ENCODE results near the gene HP.
"Not testable (repeated sequence)": the region's sequence is repeated elsewhere in the genome, so short reads cannot be mapped to it uniquely, and the experiment has no call there.

HP gene

DNA sequence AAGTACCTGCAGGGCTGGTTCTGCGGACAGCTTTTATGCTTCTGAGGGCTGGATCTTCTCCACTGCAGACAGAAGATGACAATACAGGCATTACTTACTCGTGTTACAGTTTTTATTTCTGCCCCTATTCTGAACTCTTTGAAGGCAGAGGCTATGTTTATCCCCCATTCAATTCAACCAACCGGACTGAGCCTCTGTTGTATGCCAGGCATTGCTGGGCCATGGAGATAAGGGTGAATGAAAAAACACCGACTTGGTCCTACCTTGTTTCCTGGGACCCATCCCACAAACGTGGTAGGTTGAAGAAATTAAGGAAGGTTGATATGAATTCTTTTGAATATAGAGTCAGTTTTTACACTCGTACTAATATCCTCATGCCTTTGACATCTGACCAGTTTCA, 10.0 kb upstream of the HP start:
- Histone ChIP-seq H3K27me3 (ENCODE audit: low read depth, low read length) (no peaks in the 10 kb centered on the region), H3K9me3 (ENCODE audit: control insufficient read depth in 1 of 2, low read length in 2 of 2) (no peaks in the 10 kb centered on the region), H3K27ac (ENCODE audit: low read length) (no peak overlapping the region), H3K4me3 (ENCODE audit: low read depth in 1 of 2, low read length in 2 of 2) (no peak overlapping the region), H3K4me1 (ENCODE audit: control insufficient read depth in 1 of 2, insufficient read depth in 2 of 2, low read length in 2 of 2) (no peaks in the 10 kb centered on the region), H3K36me3 (ENCODE audit: control insufficient read depth in 1 of 2, insufficient read depth in 2 of 2, low read length in 2 of 2) (peaks cover 0 to 28% of the 10 kb centered on the region in 2 donors)

- H3K4me1 ChIP-seq (ENCODE audit: control insufficient read depth in 1 of 2, insufficient read depth in 2 of 2, low read length in 2 of 2), result no peaks in the 10 kb centered on the region
- H3K36me3 ChIP-seq (ENCODE audit: control insufficient read depth in 1 of 2, insufficient read depth in 2 of 2, low read length in 2 of 2), result peaks cover 0 to 28% of the 10 kb centered on the region in 2 donors
- no peak overlapping the region for H3K4me3 ChIP-seq (ENCODE audit: low read depth in 1 of 2, low read length in 2 of 2)
- H3K27me3 ChIP-seq (ENCODE audit: low read depth, low read length), result no peaks in the 10 kb centered on the region
- no peak overlapping the region for H3K27ac ChIP-seq (ENCODE audit: low read length)
- peaks cover 0 to 4% of the 10 kb centered on the region in 2 donors for H3K9me3 ChIP-seq (ENCODE audit: control insufficient read depth in 1 of 2, low read length in 2 of 2)
Observed at GRCh38 chr16:72044825-72045359, 9.4 kb upstream of the HP start.

DNA sequence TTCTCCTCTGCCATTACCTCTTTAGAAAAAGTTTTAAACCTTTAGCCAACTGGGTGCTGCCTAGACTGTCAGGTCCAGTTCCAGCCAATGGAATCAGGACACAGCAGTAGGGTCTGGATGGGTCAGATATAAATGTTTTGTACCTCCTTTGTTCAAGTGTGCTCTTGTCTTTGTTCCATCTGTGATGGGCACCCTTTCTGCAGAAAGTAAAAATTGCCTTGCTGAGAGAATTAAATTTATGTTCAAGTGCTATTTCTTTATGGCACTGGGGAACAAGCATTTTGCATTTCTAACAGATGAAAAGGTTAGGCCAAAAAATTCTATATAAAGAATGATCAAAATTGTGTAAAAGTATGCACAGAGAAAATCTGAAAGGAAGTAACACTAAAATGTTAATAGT, 5.2 kb upstream of the HP start:
- H3K9me3 ChIP-seq (ENCODE audit: control insufficient read depth in 1 of 2, low read length in 2 of 2), result peaks cover 0 to 4% of the 10 kb centered on the region in 2 donors
- H3K4me1 ChIP-seq (ENCODE audit: control insufficient read depth in 1 of 2, insufficient read depth in 2 of 2, low read length in 2 of 2), result no peaks in the 10 kb centered on the region

GRCh38 chr16:72050769-72051464, 3.4 kb upstream of the HP start:
- H3K4me1 ChIP-seq (ENCODE audit: control insufficient read depth in 1 of 2, insufficient read depth in 2 of 2, low read length in 2 of 2), result no peaks in the 10 kb centered on the region
- H3K27ac ChIP-seq (ENCODE audit: low read length), result no peak overlapping the region
- H3K27me3 ChIP-seq (ENCODE audit: low read depth, low read length), result no peaks in the 10 kb centered on the region
- H3K36me3 ChIP-seq (ENCODE audit: control insufficient read depth in 1 of 2, insufficient read depth in 2 of 2, low read length in 2 of 2), result no peaks in the 10 kb centered on the region
- H3K4me3 ChIP-seq (ENCODE audit: low read depth in 1 of 2, low read length in 2 of 2), result no peak overlapping the region
- peaks cover 0 to 4% of the 10 kb centered on the region in 2 donors for H3K9me3 ChIP-seq (ENCODE audit: control insufficient read depth in 1 of 2, low read length in 2 of 2)

More for the DNA sequence above, 5.2 kb upstream of the HP start:
- H3K27me3 ChIP-seq (ENCODE audit: low read depth, low read length), result no peaks in the 10 kb centered on the region
- H3K36me3 ChIP-seq (ENCODE audit: control insufficient read depth in 1 of 2, insufficient read depth in 2 of 2, low read length in 2 of 2), result no peaks in the 10 kb centered on the region
- no peak overlapping the region for H3K4me3 ChIP-seq (ENCODE audit: low read depth in 1 of 2, low read length in 2 of 2)
- H3K27ac ChIP-seq (ENCODE audit: low read length), result no peak overlapping the region

DNA sequence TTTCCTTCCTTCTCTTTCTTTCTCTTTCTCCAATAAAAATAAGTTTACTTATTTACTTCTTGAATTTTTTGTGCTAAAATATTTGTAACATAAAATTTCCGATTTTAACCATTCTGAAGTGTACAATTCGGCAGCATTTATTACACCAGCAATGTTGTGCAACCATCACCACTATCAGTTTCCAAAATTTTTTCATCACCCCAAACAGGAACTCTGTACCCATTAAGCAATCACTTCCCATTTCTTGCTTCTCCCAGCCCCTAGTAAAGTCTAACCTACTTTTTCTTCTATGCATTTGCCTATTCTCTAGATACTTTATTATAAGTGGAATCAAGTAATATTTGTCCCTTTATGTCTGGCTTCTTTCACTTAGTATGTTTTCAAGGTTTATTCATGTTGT, 2.5 kb upstream of the HP start:
- H3K4me3 ChIP-seq (ENCODE audit: low read depth in 1 of 2, low read length in 2 of 2), result no peak overlapping the region
- no peaks in the 10 kb centered on the region for H3K27me3 ChIP-seq (ENCODE audit: low read depth, low read length)
- no peak overlapping the region for H3K27ac ChIP-seq (ENCODE audit: low read length)
- no peaks in the 10 kb centered on the region for H3K36me3 ChIP-seq (ENCODE audit: control insufficient read depth in 1 of 2, insufficient read depth in 2 of 2, low read length in 2 of 2)
- peaks cover 0 to 4% of the 10 kb centered on the region in 2 donors for H3K9me3 ChIP-seq (ENCODE audit: control insufficient read depth in 1 of 2, low read length in 2 of 2)
- no peaks in the 10 kb centered on the region for H3K4me1 ChIP-seq (ENCODE audit: control insufficient read depth in 1 of 2, insufficient read depth in 2 of 2, low read length in 2 of 2)

DNA sequence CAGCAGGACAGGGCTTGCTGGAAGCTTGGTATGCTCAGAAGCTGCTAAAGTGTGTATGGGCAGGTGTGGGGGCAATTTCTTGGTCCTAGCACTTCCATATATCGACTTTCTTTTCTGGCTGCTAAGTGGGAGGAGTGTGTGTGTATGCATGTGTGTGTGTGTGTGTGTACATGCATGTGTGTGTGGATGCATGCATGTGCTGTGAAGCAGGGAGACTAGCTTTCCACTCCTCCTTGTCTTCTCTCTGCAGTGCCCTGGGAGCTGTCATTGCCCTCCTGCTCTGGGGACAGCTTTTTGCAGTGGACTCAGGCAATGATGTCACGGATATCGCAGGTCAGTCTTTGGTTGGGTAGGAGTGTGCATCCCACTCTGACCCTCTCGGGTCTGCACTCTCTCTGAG, 1.6 kb downstream of the HP start:
- Histone ChIP-seq H3K36me3 (ENCODE audit: control insufficient read depth in 1 of 2, insufficient read depth in 2 of 2, low read length in 2 of 2) (no peaks in the 10 kb centered on the region), H3K27ac (ENCODE audit: low read length) (no peak overlapping the region), H3K9me3 (ENCODE audit: control insufficient read depth in 1 of 2, low read length in 2 of 2) (no peaks in the 10 kb centered on the region), H3K4me1 (ENCODE audit: control insufficient read depth in 1 of 2, insufficient read depth in 2 of 2, low read length in 2 of 2) (no peaks in the 10 kb centered on the region), H3K4me3 (ENCODE audit: low read depth in 1 of 2, low read length in 2 of 2) (no peak overlapping the region), H3K27me3 (ENCODE audit: low read depth, low read length) (no peaks in the 10 kb centered on the region)

GRCh38 chr16:72057313-72057712, 3.0 kb downstream of the HP start:
- not testable (repeated sequence) for H3K4me1 ChIP-seq (ENCODE audit: control insufficient read depth in 1 of 2, insufficient read depth in 2 of 2, low read length in 2 of 2); H3K27ac ChIP-seq (ENCODE audit: low read length); H3K36me3 ChIP-seq (ENCODE audit: control insufficient read depth in 1 of 2, insufficient read depth in 2 of 2, low read length in 2 of 2); H3K9me3 ChIP-seq (ENCODE audit: control insufficient read depth in 1 of 2, low read length in 2 of 2); H3K4me3 ChIP-seq (ENCODE audit: low read depth in 1 of 2, low read length in 2 of 2); H3K27me3 ChIP-seq (ENCODE audit: low read depth, low read length)

DNA sequence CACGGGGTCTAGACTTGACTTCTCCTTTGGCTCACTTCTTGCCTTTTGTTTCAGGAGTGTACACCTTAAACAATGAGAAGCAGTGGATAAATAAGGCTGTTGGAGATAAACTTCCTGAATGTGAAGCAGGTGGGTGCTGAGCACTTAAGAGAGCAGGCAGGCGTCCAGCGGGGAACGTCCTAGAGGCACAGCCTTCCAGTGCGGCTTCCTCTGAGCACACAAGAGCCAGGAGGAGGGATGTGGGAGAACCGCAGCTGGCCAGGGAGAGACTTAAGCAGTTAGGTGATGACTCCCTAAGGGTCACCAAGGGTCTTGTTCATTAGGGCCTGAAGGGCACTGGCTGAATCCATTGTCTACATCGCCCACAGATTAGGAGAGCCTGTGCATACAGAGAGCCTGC, 4.8 kb downstream of the HP start:
- not testable (repeated sequence) for H3K4me1 ChIP-seq (ENCODE audit: control insufficient read depth in 1 of 2, insufficient read depth in 2 of 2, low read length in 2 of 2); H3K27me3 ChIP-seq (ENCODE audit: low read depth, low read length); H3K36me3 ChIP-seq (ENCODE audit: control insufficient read depth in 1 of 2, insufficient read depth in 2 of 2, low read length in 2 of 2); H3K27ac ChIP-seq (ENCODE audit: low read length); H3K4me3 ChIP-seq (ENCODE audit: low read depth in 1 of 2, low read length in 2 of 2); H3K9me3 ChIP-seq (ENCODE audit: control insufficient read depth in 1 of 2, low read length in 2 of 2)

DNA sequence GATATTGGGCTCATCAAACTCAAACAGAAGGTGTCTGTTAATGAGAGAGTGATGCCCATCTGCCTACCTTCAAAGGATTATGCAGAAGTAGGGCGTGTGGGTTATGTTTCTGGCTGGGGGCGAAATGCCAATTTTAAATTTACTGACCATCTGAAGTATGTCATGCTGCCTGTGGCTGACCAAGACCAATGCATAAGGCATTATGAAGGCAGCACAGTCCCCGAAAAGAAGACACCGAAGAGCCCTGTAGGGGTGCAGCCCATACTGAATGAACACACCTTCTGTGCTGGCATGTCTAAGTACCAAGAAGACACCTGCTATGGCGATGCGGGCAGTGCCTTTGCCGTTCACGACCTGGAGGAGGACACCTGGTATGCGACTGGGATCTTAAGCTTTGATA, 6.1 kb downstream of the HP start:
- Histone ChIP-seq H3K9me3 (ENCODE audit: control insufficient read depth in 1 of 2, low read length in 2 of 2) (no peaks in the 10 kb centered on the region), H3K36me3 (ENCODE audit: control insufficient read depth in 1 of 2, insufficient read depth in 2 of 2, low read length in 2 of 2) (no peaks in the 10 kb centered on the region), H3K27ac (ENCODE audit: low read length) (no peak overlapping the region), H3K4me1 (ENCODE audit: control insufficient read depth in 1 of 2, insufficient read depth in 2 of 2, low read length in 2 of 2) (no peaks in the 10 kb centered on the region), H3K27me3 (ENCODE audit: low read depth, low read length) (no peaks in the 10 kb centered on the region), H3K4me3 (ENCODE audit: low read depth in 1 of 2, low read length in 2 of 2) (no peak overlapping the region)

DNA sequence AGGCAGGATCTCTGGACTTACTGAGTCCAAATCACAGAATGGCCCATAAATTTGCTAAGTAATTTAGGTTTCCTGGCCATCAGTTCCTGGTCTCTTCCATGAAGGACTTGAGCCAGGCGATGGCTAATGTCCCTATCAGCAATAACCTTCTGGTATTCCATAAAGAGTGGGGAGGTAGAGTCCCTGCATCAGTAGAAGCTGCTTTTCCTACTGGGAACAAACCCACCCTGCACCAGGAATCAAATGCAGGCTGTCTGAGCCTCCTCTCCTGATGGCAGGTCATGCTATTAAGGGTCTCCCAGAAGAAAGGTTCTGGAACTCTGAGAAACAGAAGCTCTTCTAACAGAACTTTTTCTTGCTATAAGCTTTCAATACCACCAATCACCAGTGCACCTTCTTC, 7.3 kb downstream of the HP start:
- Histone ChIP-seq H3K27ac (ENCODE audit: low read length) (no peak overlapping the region), H3K9me3 (ENCODE audit: control insufficient read depth in 1 of 2, low read length in 2 of 2) (no peaks in the 10 kb centered on the region), H3K36me3 (ENCODE audit: control insufficient read depth in 1 of 2, insufficient read depth in 2 of 2, low read length in 2 of 2) (no peaks in the 10 kb centered on the region), H3K4me1 (ENCODE audit: control insufficient read depth in 1 of 2, insufficient read depth in 2 of 2, low read length in 2 of 2) (no peaks in the 10 kb centered on the region), H3K4me3 (ENCODE audit: low read depth in 1 of 2, low read length in 2 of 2) (no peak overlapping the region), H3K27me3 (ENCODE audit: low read depth, low read length) (no peaks in the 10 kb centered on the region)

DNA sequence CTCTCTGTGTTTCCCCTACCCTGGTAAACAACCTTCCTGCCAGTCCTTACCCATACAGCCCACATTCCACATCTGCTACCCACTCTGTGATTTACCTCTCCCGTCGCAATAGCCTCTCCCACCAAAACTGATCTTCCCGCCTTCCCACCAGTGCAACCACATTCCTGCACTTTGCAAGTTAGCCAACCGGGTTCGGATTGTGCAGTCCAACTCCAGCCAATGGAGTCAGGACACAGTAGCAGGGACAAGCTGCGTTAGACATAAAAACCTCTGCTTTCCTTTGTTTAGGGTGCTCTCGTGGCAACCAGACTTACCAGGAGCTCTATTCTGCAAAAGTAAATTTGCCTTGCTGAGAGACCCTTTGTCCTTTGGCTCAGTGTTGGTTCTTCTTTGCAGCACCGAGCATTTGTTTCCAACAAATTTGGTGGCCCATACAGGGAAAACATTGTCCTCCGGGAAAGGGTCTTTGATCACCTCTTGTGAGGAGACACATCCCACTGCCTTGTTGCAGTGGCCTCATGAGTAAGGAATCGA, 10.1 kb downstream of the HP start:
- no peaks in the 10 kb centered on the region for H3K4me1 ChIP-seq (ENCODE audit: control insufficient read depth in 1 of 2, insufficient read depth in 2 of 2, low read length in 2 of 2)
- no peaks in the 10 kb centered on the region for H3K36me3 ChIP-seq (ENCODE audit: control insufficient read depth in 1 of 2, insufficient read depth in 2 of 2, low read length in 2 of 2)
- no peak overlapping the region for H3K4me3 ChIP-seq (ENCODE audit: low read depth in 1 of 2, low read length in 2 of 2)
- H3K27ac ChIP-seq (ENCODE audit: low read length), result no peak overlapping the region
- no peaks in the 10 kb centered on the region for H3K9me3 ChIP-seq (ENCODE audit: control insufficient read depth in 1 of 2, low read length in 2 of 2)
- no peaks in the 10 kb centered on the region for H3K27me3 ChIP-seq (ENCODE audit: low read depth, low read length)

DNA sequence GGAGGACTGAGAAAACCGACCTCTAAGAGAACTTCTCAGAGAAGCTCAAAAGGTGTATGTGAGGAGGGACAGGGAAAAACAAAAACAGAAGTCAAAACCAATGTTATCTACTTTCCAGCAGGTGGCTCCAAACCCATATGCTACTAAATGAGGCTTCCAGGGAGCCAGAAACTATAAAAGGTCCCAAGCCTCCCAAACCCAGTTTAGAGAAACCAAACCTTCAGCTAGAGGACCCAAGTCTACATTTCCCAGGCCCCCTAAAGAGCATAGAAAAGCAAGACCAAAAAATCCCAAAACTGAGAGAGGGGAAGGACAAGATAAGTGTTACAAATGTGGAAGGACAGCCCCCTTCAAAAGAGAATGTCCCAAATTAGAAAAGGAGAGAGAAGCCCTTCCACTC, 12.4 kb downstream of the HP start:
- no peaks in the 10 kb centered on the region for H3K9me3 ChIP-seq (ENCODE audit: control insufficient read depth in 1 of 2, low read length in 2 of 2)
- H3K27ac ChIP-seq (ENCODE audit: low read length), result no peak overlapping the region
- no peaks in the 10 kb centered on the region for H3K4me1 ChIP-seq (ENCODE audit: control insufficient read depth in 1 of 2, insufficient read depth in 2 of 2, low read length in 2 of 2)
- H3K27me3 ChIP-seq (ENCODE audit: low read depth, low read length), result no peaks in the 10 kb centered on the region
- no peaks in the 10 kb centered on the region for H3K36me3 ChIP-seq (ENCODE audit: control insufficient read depth in 1 of 2, insufficient read depth in 2 of 2, low read length in 2 of 2)
- H3K4me3 ChIP-seq (ENCODE audit: low read depth in 1 of 2, low read length in 2 of 2), result no peak overlapping the region
